ENCODE data around the gene OR2V2.

GRCh38 chr5:181173027-181173419 is 25.6 kb downstream of the OR2V2 start:
- no peak for TF ChIP-seq POLR2AphosphoS2 (conservative IDR thresholded peaks at IDR 0.05; ENCODE audit: low read length)
- no peak for TF ChIP-seq ZSCAN20 (CRISPR knock-in tag; IDR thresholded peaks at IDR 0.05)
- TF ChIP-seq PBX3 (IDR thresholded peaks at IDR 0.05) = no peak
- no peak for TF ChIP-seq CEBPB (IDR thresholded peaks at IDR 0.05)
- TF ChIP-seq CTCF (IDR thresholded peaks at IDR 0.05) = peak; percentile 31; the same call in 2 of the 3 replicates
- no peak for TF ChIP-seq RCOR1 (IDR thresholded peaks at IDR 0.05; ENCODE audit: low read depth, low read length)
- peak; percentile 25 to 28; a peak in 3 of 5 replicates for TF ChIP-seq RAD21 (conservative IDR thresholded peaks at IDR 0.05 in 1 of 2, IDR thresholded peaks at IDR 0.05 in 1 of 2)
- TF ChIP-seq POLR2A (IDR thresholded peaks at IDR 0.05; ENCODE audit: low read length) = no peak
- TF ChIP-seq E2F6 (IDR thresholded peaks at IDR 0.05; ENCODE audit: borderline replicate concordance, low read depth) = no peak
- no peak for TF ChIP-seq GATA3 (IDR thresholded peaks at IDR 0.05; ENCODE audit: borderline replicate concordance)
- no peak for TF ChIP-seq ZFP36 (IDR thresholded peaks at IDR 0.05; ENCODE audit: borderline replicate concordance, partially characterized antibody)
- no peak for TF ChIP-seq EP300 (IDR thresholded peaks at IDR 0.05)
